ENCODE data around the gene SUMF2.
"Not testable (repeated sequence)": the region's sequence is repeated elsewhere in the genome, so short reads cannot be mapped to it uniquely, and the experiment has no call there.

GRCh38 chr7:56066376-56066775 lies 2.3 kb downstream of the SUMF2 start:
- not testable (repeated sequence) for TF ChIP-seq EZH2 (IDR thresholded peaks at IDR 0.05; ENCODE audit: insufficient read depth, poor library complexity, severe bottlenecking); EZH2phosphoT487 (IDR thresholded peaks at IDR 0.05; ENCODE audit: insufficient read depth, low read depth)
